GM12878 (cell line): ENCODE measurements around the gene ATF2. TPM values are rescaled to one million over a fixed set of nuclear protein-coding genes. Genes with fewer than 3 reads are reported as not detected.

Experiments used
- ATAC-seq: fragments of 200-7000 bp; cut with Tn5 transposase; 3 replicates; pipeline ENCODE4 v1.9.1; 2020; ENCODE audit warnings: mild to moderate bottlenecking, moderate library complexity
- BruUV-seq: library from RNA; stranded (reverse); fragments of 400-500 nt; replicated peaks from 2 replicates; lab custom pipeline; 2021; lab: Mats Ljungman, UMichigan
- CTCF ChIA-PET: fragments of 300-600 bp; sonication (Branson Sonifier 250); formaldehyde crosslinking; extraction: SDS; loops from one replicate; lab custom pipeline; 2021; ENCODE audit warnings: inconsistent platforms; lab: Yijun Ruan, JAX
- POLR2A ChIA-PET: fragments of 350-600 bp; formaldehyde crosslinking; extraction: SDS; loops from one replicate; lab custom pipeline; 2021; ENCODE audit warnings: inconsistent platforms; lab: Charles Lee
- RAD21 ChIA-PET: fragments of 300-600 bp; sonication (Branson Sonifier 250); formaldehyde crosslinking; loops from one replicate; lab custom pipeline; 2023; ENCODE audit warnings: antibody characterized with exemption; ENCODE audit not compliant: unreplicated experiment; lab: Charles Lee
- SMC1A ChIA-PET: fragments of 300-600 bp; sonication (Branson Sonifier 250); formaldehyde crosslinking; loops from one replicate; lab custom pipeline; 2023; ENCODE audit not compliant: unreplicated experiment, uncharacterized antibody; lab: Charles Lee
- DNase-seq: peaks from one replicate; pipeline ENCODE4 v3.0.0-alpha.2; 2011; ENCODE audit warnings: low read depth, low spot score
- FAIRE-seq: peaks from 3 replicates; lab custom pipeline; 2011; peaks lifted over from hg19 to GRCh38; lab: Jason Lieb, UNC
- H2AFZ ChIP-seq: 2 replicates; pipeline ENCODE4 v1.6.0; 2011; ENCODE audit warnings: low read depth, low read length, control low read depth; ENCODE audit not compliant: control insufficient read depth
- H3K27ac ChIP-seq: 2 replicates; pipeline ENCODE4 v1.5.1; 2011; ENCODE audit warnings: control low read depth; ENCODE audit not compliant: control insufficient read depth, insufficient read depth
- H3K27me3 ChIP-seq, 2 experiments: replicated peaks in 1 of 2; 2 replicates each; pipeline versions ENCODE4 v1.6.0 to v1.6.1; 2011; ENCODE audit warnings: low read length in 1 of 2; ENCODE audit not compliant: control insufficient read depth in 2 of 2, insufficient read depth in 2 of 2
- H3K36me3 ChIP-seq, 2 experiments: 2 replicates each; pipeline ENCODE4 v1.5.1; 2011; ENCODE audit warnings: low read length in 1 of 2; ENCODE audit not compliant: control insufficient read depth in 2 of 2, insufficient read depth in 2 of 2
- H3K4me1 ChIP-seq: 2 replicates; pipeline ENCODE4 v1.6.1; 2011; ENCODE audit warnings: mild to moderate bottlenecking, low read length, moderate library complexity, mixed read lengths; ENCODE audit not compliant: control insufficient read depth, insufficient read depth
- H3K4me2 ChIP-seq: 2 replicates; pipeline ENCODE4 v1.6.0; 2011; ENCODE audit warnings: control low read depth; ENCODE audit not compliant: control insufficient read depth, insufficient read depth
- H3K4me3 ChIP-seq: fragments of 200-600 bp; sonication (generic); 2 replicates; pipeline ENCODE4 v1.5.1; 2016
- H3K79me2 ChIP-seq: 2 replicates; pipeline ENCODE4 v1.6.0; 2011; ENCODE audit warnings: low read length; ENCODE audit not compliant: control insufficient read depth, insufficient read depth
- H3K9ac ChIP-seq: 2 replicates; pipeline ENCODE4 v1.8.0; 2011; ENCODE audit warnings: low read length, control low read depth, mixed read lengths; ENCODE audit not compliant: control insufficient read depth, insufficient read depth
- H3K9me3 ChIP-seq: replicated peaks from 3 replicates; pipeline ENCODE4 v1.5.1; 2011; ENCODE audit warnings: mild to moderate bottlenecking, low read length; ENCODE audit not compliant: control insufficient read depth, insufficient read depth
- H4K20me1 ChIP-seq: 2 replicates; pipeline ENCODE4 v1.6.0; 2011; ENCODE audit not compliant: control insufficient read depth, insufficient read depth
- ATF7 ChIP-seq: fragments of 450-650 bp; IDR thresholded peaks from 2 replicates; pipeline ENCODE4 v1.6.1; 2016; ENCODE audit warnings: low read depth, mild to moderate bottlenecking
- CHD2 ChIP-seq: IDR thresholded peaks from 2 replicates; pipeline ENCODE4 v1.6.1; 2011; ENCODE audit warnings: low read depth, low read length, improper control_type of control experiment, borderline replicate concordance
- E2F4 ChIP-seq: IDR thresholded peaks from 2 replicates; pipeline ENCODE4 v1.6.1; 2012; ENCODE audit warnings: low read depth, low read length, improper control_type of control experiment
- FOS ChIP-seq: IDR thresholded peaks from 3 replicates; pipeline ENCODE4 v1.6.1; 2011; ENCODE audit warnings: borderline replicate concordance; ENCODE audit not compliant: insufficient read length; ENCODE audit errors: extremely low read depth
- FOXK2 ChIP-seq: fragments of 450-650 bp; IDR thresholded peaks from 2 replicates; pipeline ENCODE4 v1.6.1; 2017; ENCODE audit warnings: mild to moderate bottlenecking, moderate library complexity
- IKZF2 ChIP-seq, 2 experiments: fragments of 450-650 bp; IDR thresholded peaks; 2 replicates each; pipeline ENCODE4 v1.6.1; 2017; ENCODE audit warnings: mild to moderate bottlenecking in 2 of 2, moderate library complexity in 2 of 2
- NBN ChIP-seq: fragments of 450-650 bp; IDR thresholded peaks from 2 replicates; pipeline ENCODE4 v1.6.1; 2016
- NR2C2 ChIP-seq: IDR thresholded peaks from 2 replicates; pipeline ENCODE4 v1.6.1; 2011; ENCODE audit warnings: borderline replicate concordance, low read depth; ENCODE audit not compliant: control insufficient read depth, insufficient read length
- RUNX3 ChIP-seq: IDR thresholded peaks from 2 replicates; pipeline ENCODE4 v1.6.1; 2012; ENCODE audit warnings: low read length, inconsistent platforms
- SKIL ChIP-seq: fragments of 450-650 bp; IDR thresholded peaks from 2 replicates; pipeline ENCODE4 v1.6.1; 2017; ENCODE audit warnings: mild to moderate bottlenecking, low read depth, inconsistent platforms; ENCODE audit not compliant: poor library complexity, severe bottlenecking
- SREBF2 ChIP-seq: IDR thresholded peaks from 2 replicates; pipeline ENCODE4 v1.6.1; 2012; ENCODE audit warnings: mild to moderate bottlenecking, low read length
- TARDBP ChIP-seq: IDR thresholded peaks from 2 replicates; pipeline ENCODE4 v1.6.1; 2016; ENCODE audit warnings: borderline replicate concordance
- ZNF384 ChIP-seq: IDR thresholded peaks from 2 replicates; pipeline ENCODE4 v1.6.1; 2012; ENCODE audit warnings: low read depth, mild to moderate bottlenecking, low read length, improper control_type of control experiment, borderline replicate concordance
- WGBS: methylation state at CpG from one replicate; pipeline ENCODE4 v1.1.6; 2016; ENCODE audit warnings: low lambda C conversion rate; ENCODE audit not compliant: insufficient replicate concordance, insufficient coverage; ENCODE audit errors: missing lambda C conversion rate; 5-methylcytosine and 5-hydroxymethylcytosine counted together
- in situ Hi-C: fragments of 300-500 bp; cut with MboI; formaldehyde crosslinking; loops from 9 replicates; pipeline ENCODE4 v1.14.3; 2018; ENCODE audit warnings: mixed read lengths
- intact Hi-C: fragments of 100-400 bp; cut with micrococcal nuclease; formaldehyde crosslinking; loops from one replicate; pipeline ENCODE4 v1.14.2; 2022; ENCODE audit not compliant: unreplicated experiment
- polyA plus RNA-seq, 11 experiments: library from polyadenylated mRNA; depleted of rRNA in 4 of 11; unstranded in 6 of 11; stranded (reverse) in 5 of 11; fragments of >200 nt; fragmentation: Nextera tagmentation in 4 of 11; fragmentation: Illumina TruSeq in 1 of 11; extraction: Ambion mirVana in 4 of 11; extraction: Trizol in 1 of 11; gene quantifications; 1 replicate in 1 of 11; 2 replicates in 10 of 11; pipeline versions ENCODE4 v1.2.1 to v1.2.3, GENCODE V29; 2011 to 2016; ENCODE audit warnings: inconsistent platforms in 2 of 11, missing spikeins in 2 of 11, low read depth in 1 of 11
- total RNA-seq, 4 experiments: library from RNA; depleted of rRNA in 3 of 4; stranded (reverse); fragments of >200 nt in 3 of 4; fragmentation: Illumina TruSeq in 1 of 4; extraction: Trizol in 1 of 4; gene quantifications; 2 replicates each; pipeline versions ENCODE4 v1.2.1 to v1.2.3, GENCODE V29; 2013 to 2021

ATF2 gene
- total and polyA plus RNA-seq, 10 of the 15 experiments (the other 5 are each of a cell fraction or from before 2014, with no cell fraction given) = 10.3 to 78.0 (median 36.0) TPM

- no peak for DNase-seq
- H3K4me3 ChIP-seq = no peak overlapping the region
- H3K4me1 ChIP-seq = no peaks in the 10 kb centered on the region
- RAD21 ChIA-PET = no interaction called here
- CTCF ChIA-PET = interaction anchor here (1.5 kb wide), 1 partner anchor 68 kb away, joined by 4 read pairs; no protein-coding TSS in a partner anchor
- peaks cover 33% of the 10 kb centered on the region for H3K79me2 ChIP-seq
- H3K9ac ChIP-seq = no peak overlapping the region
- ATAC-seq = no peak
- H3K9me3 ChIP-seq = no peaks in the 10 kb centered on the region; the same call in 2 of the 3 replicates
- intact Hi-C loops = no loop called here
- no peak overlapping the region for H2AFZ ChIP-seq
- H3K36me3 ChIP-seq = peaks cover 2 to 8% of the 10 kb centered on the region in 2 experiments; a peak in 2 of 4 replicates
- H3K27me3 ChIP-seq = no peaks in the 10 kb centered on the region
- H3K4me2 ChIP-seq = no peak overlapping the region
- POLR2A ChIA-PET = no interaction called here
- TF ChIP-seq IKZF2 (IDR thresholded peaks at IDR 0.05) = no peak
- TF ChIP-seq TARDBP = no peak
- TF ChIP-seq SREBF2 = no peak
- no peak for TF ChIP-seq RUNX3
- TF ChIP-seq ATF7 = 0 out of 2 replicates have a peak, but pooled peaks have one; percentile 10
- TF ChIP-seq E2F4 = no peak
- 96% methylated on average over 2 of the region's 2 CpGs for WGBS
- SMC1A ChIA-PET = interaction anchor here (1.3 kb wide), 1 partner anchor 66 kb away, joined by 3 read pairs; no protein-coding TSS in a partner anchor
- BruUV-seq = no TSS peak
- FAIRE-seq = no peak
- H3K27ac ChIP-seq = no peak overlapping the region
- H4K20me1 ChIP-seq = no peaks in the 10 kb centered on the region
- in situ Hi-C loops = no loop called here
These were observed 15.7 kb upstream of the ATF2 start for GRCh38 chr2:175183674-175184073.

GRCh38 chr2:175181877-175182308 lies 13.9 kb upstream of the ATF2 start:
- Histone ChIP-seq H4K20me1 (no peaks in the 10 kb centered on the region), H3K9ac (peak overlapping the region; percentile 80), H3K27ac (peak overlapping the region; percentile 69), H3K27me3 (no peaks in the 10 kb centered on the region), H3K79me2 (peaks cover 45% of the 10 kb centered on the region), H3K9me3 (no peaks in the 10 kb centered on the region; the same call in 2 of the 3 replicates), H2AFZ (peak overlapping the region; percentile 99), H3K4me1 (no peaks in the 10 kb centered on the region), H3K4me3 (peak overlapping the region; percentile 83), H3K4me2 (peak overlapping the region; percentile 92), H3K36me3 (peaks cover 2 to 20% of the 10 kb centered on the region in 2 experiments; a peak in 3 of 4 replicates)
- RAD21 ChIA-PET = interaction anchor here (1.0 to 1.1 kb wide), 2 partner anchors 13 to 29 kb away, joined by 3 read pairs; no protein-coding TSS in a partner anchor
- WGBS = 10% methylated on average over 5 of the region's 5 CpGs
- SMC1A ChIA-PET = interaction anchor here (0.6 to 5.3 kb wide), 2 partner anchors 13 to 70 kb away, joined by 3 to 22 read pairs; partner anchors contain the start of gene ATF2
- in situ Hi-C loops = no loop called here
- FAIRE-seq = no peak
- DNase-seq = no peak
- intact Hi-C loops = loop anchor here (1.0 kb wide), 1 partner anchor 14 kb away; the partner anchor contains the start of gene ATF2
- TSS peak; percentile 93 for BruUV-seq
- POLR2A ChIA-PET = interaction anchor here (1.2 kb wide), 1 partner anchor 14 kb away, joined by 5 read pairs; the partner anchor contains the start of gene ATF2
- peak; percentile 2; the same call in 1 of the 3 replicates for ATAC-seq
- CTCF ChIA-PET = no interaction called here
- TF ChIP-seq FOXK2 (no peak), SKIL (peak; percentile 42), FOS (no peak), NR2C2 (no peak), NBN (peak; percentile 73; the same call in 1 of the 2 replicates), CHD2 (no peak), ZNF384 (no peak)
